ENCODE data around the gene MSI2.

The MSI2 gene

DNA sequence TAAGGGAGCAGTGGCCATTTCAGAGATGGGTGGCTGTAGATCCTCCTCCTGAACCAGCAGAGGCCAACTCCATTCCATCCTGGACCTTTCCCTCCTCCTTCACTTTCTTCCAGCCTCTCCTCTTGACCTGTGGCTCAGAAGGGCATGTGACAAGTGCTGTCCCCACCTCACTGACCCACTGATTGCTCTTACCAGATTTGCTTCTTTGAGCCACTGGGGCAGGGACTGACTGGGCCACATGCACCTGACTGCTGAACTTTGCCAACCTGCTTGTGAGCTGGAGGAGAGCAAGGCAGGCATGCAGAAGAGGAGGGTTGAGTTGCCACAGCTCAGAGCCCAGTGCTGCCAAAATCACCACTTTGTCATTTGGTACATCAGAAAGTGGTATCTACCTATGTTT is 68.3 kb downstream of the MSI2 start:
- DNase-seq = no peak

DNA sequence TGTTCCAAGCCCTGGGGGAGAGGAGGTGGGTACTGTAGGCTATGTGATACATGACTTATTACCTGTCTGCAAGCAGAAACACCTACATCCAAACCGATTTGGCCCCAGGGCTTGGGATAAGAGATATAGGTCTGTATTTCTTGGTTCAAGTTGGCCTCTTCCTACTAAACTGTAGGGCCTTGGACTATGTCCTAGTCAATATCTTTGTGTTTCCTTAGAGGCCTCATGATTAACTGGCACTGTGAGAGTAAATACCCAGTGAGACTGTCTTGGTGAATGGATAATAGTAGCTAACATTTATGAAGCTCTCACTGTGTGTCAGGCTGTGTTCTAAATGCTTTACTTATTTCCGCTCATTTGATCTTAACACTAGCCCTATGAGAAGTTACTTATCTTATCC is 70.0 kb downstream of the MSI2 start:
- no peak for DNase-seq

DNA sequence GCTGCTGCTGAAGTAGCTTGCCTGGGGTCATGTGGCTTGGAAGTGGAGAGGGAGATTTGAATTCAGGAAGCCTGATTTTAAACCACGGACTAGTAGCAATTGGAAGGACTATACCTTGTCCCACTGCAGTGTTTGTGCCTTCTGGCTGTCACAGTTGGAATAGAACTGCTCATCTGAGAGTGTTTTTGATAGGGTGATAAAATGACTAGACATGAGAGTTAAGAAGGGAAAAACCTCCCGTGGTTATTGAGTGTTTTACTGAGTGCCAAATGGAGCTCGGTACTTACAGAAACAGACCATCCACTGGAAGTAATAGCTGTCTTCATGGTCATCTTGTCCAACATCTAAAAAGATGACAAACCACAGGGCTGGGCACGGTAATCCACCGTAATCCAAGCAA is 70.4 kb downstream of the MSI2 start:
- DNase-seq = no peak

DNA sequence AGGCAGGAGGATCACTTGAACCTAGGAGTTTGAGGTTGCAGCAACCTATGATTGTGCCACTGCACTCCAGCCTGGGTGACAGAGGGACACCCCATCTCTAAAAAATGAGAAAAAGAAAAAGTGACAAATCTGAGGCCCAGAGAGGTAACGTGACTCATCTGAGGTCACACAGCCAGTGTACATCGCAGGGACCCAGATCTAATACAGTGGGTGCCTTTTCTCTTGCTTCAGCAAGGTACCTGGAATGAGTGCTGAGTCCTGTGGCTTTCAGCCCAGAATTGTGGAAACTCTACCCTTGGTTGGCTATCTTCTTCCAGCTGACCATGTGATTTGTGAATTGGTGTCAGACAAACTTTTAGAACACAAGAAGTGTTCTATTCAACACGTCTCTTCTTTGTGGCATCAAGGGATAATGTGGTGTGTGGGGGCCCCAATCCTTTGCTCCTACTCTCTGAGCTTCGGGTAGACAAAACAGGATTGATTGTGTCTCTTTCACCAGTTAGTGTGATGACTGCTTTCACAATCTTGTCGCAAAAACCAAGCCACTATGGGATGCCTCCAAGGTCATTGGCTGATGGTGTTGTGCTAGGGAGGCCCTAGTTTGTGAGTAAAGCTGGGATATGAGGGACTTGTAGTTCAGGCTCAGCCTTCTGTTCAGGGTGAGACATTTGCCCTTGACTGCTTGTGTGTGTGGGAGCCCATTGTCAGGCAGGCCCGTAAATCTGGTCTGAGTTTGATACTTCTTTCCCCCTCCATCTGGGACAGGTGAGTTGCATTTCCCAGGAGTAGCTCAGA is 71.0 kb downstream of the MSI2 start:
- DNase-seq = no peak

DNA sequence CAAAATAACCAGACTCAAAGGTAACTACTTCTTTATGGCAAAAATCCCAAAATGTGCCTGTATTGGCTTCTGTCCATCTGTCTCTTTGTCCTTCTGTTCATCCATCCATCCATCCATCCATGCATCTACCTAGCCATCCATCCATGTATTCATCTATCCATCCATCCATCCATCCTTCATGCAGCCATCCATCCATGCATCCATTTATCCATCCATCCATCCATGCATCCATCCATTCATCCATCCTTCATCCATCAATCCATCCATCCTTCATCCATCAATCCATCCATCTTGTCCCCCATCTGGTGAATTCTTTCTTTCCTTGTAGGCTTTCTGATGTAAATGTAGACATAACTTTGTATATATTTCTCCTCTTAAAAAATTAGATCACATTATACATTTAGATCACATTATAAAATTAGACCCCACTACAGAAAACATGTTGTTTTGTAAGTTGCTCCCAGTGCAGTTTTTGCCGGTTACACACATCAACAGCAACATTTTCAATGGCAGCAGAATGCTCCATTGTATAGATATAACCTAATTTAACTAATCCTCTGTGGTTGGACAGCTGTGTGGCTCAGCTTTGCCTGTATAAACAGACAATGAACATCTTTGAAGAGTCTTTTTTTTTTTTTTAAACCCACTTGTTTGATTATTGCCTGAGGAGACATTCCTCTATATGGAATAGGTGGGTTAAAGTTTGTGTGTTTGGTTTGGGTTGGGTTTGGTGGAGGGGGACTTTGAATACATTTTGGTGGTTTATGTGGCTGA is 72.0 kb downstream of the MSI2 start:
- peak; percentile 4 for DNase-seq

DNA sequence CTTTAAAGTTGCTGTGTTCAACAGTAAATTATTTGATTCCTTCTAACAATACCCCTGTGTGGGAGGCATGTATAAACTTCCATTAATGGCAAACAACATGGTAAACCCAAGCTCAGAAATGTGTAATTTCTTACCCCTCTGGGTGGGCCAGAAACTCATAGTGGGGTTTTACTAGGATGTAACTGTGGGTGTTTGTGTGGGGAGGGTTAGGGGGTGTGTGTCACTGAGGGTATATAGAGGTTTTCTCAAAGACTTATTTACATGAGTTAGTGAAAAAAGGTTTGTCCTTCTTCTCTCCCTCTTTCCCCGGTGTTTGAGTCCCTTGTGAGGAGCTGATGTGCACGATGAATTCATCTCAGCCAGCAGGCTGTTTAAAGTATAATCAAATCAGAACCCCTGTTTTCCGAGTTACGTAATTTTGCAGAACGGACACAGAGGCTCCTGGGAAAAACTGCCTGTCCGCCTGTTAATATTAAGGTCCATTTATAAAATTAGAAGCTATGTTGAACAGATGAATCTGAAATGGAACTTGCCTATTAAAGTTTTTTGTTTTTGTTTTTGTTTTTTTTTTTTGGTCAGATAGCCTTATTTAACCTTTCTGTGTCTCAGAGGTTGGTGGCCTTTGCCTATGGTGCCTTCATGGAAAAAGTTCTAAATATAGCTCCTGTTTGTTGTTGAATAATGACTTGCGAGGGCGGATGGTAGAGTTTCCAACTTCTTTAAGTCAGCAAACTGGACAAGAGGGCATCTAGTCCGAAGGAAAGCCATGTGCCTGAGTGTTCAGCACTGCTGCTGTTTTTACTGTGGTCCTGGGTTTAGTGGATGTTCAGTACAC is 73.3 kb downstream of the MSI2 start:
- no peak for DNase-seq

DNA sequence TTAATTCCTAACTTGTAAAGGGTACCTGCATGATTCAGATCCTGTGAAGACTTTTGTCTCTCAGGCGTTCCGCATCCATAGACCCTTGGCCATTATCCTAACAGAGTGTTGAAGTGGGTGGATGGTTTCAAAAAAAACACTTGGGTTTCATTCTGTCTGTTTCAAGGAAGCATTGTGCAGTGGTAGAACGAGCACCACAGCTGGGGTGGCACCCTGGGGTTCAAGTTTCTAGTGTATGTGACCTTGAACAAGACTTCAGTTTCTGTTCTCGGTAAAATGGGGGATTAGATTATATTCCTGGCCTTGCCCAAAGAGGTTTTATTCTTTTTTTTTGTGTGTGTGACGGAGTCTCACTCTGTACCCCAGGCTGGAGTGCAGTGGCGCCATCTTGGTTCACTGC is 74.3 kb downstream of the MSI2 start:
- no peak for DNase-seq

DNA sequence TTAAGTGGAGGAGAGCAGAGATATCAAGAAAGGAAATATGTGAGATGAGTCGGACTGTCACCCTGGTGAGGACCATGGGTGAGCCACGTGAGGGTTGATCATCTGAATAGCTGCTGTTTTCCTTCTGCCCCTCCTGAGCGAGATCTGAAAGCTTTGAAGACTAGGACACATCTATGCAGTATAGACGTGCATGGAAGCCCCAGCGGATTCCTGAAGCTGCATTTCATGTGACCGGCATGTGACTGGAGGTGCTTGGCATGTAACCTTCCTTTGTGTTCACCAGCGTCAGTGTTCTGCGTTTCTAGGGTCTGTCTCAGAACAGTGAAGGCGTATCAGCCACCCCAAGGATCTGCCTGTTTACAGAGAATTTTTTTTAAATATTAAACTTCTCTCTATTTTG is 75.1 kb downstream of the MSI2 start:
- DNase-seq = no peak

DNA sequence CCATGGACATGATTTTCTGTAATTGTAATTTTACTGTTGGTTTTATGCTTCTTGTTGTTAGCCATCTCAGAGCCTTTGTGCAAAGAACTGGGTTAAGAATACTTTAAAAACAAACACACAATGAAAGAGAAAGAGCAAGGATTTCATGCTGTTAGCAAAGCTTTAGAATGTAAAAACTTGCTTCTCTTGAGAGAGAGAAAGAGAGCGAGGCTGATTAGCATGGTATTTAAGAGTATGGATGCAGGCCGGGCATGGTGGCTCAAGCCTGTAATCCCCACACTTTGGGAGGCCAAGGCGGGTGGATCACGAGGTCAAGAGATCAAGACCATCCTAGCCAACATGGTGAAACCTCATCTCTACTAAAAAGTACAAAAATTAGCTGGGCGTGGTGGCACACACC is 76.2 kb downstream of the MSI2 start:
- DNase-seq = no peak

DNA sequence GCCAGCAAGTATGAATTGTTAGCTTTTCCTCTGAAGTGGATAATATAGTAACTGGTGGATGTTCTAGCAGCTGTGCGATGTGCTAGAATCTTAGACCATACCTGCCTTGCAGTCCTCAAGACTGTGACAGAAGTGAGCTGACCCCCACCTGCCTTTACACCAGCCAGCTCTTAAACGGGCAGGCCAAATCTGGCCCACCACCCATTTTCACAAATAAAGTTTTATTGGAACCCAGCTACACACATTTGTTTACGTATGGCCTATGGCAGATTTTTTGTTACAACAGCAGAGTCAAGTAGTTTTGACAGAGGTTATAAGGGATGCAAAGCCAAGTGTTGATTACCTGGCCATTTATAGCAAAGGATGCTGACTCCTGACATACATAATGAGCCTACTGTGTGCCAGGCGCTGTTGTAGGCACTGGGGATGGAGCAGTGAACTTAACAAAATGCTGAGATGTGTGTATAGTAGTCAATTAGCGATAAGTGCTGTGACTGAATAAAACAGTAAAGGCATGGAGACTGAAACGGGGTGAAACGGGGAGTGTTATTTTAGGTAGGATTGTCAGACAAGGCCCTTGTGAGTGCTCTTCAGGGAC is 79.0 kb downstream of the MSI2 start:
- DNase-seq = no peak

DNA sequence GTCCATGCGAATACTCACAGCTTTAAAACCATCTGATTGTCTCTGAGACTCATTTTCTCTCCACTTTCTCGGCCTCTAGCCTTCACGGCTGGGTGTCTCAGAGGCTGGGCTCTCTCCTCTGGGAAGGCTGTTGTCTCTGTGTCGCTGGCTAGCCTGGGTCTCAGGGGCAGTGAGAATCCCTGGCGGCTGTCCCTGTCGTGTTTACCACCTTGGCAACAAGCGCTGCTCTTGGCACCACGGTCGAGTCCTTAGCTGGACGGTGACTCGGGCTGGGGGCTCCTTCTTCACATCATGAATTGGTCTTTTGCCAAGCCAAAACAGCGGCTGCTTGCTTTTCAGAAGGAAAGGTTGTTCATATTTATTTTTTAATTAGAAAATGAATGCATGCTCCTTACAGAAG is 81.1 kb downstream of the MSI2 start:
- DNase-seq = no peak

DNA sequence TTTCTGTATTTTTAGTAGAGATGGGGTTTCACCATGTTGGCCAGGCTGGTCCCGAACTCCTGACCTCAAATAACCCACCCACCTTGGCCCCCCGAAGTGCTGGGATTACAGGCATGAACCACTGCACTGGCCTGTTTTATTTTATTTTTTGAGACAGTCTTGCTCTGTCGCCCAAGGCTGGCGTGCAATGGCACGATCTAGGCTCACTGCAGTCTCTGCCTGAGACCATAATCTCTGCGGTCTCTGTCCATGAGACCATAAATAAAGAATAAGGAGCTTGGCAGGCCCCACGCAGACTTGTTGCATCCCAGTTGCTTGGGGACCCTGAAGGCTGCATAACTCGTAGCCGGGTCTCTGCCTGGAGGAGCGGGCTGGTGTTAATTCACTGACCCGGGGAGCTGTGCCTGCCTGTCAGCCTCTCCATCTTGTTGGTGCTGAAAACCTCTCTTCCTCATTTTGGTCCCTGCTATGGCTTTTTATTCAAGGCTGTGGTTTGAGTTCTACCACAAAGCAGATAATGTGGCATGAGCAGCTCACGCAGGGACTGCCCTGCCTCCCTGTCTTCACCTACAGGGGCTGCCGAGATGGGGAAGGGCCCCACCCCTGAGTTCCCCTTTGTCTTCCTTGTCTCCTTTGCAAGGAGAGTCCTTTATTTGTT is 82.1 kb downstream of the MSI2 start:
- DNase-seq = peak; percentile 93

DNA sequence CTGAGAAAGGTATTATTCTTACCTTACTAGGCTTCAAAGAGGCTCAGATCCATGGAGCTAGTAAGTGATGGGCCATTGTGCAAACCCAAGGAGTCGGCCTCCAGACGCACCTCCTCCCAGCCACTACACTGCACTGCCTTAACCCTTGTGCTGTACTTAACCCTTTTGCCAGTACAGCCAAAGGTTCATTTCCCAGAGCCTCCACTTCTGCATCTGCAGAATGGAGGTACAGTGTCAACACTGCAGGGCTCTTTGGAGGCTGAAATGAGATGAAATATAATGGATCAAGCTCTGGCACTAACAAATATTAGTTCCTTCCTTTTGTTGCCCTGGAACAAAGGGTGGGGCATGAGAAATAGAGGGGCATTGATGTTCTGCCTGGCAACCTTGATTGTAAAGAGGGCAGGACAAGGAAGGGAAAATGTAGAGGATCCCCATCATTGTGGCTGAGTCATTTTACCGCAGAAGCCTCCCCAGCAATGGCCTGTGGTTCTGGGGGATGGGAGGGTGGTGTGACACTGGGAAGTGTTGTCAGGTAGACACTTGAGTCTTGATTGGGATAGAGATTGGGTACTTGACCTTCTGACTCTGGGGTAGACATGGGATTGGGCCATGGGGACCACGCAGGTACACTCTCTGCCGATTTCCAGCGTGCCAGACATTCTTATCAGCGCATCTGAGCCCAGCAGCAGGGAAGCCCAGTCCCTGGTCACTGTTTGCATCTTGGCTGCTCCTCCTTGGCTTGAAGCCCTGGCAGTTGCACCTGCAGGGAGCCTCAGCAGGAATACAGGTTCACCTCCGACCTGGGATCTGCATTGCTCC is 84.0 kb downstream of the MSI2 start:
- DNase-seq = peak; percentile 66

DNA sequence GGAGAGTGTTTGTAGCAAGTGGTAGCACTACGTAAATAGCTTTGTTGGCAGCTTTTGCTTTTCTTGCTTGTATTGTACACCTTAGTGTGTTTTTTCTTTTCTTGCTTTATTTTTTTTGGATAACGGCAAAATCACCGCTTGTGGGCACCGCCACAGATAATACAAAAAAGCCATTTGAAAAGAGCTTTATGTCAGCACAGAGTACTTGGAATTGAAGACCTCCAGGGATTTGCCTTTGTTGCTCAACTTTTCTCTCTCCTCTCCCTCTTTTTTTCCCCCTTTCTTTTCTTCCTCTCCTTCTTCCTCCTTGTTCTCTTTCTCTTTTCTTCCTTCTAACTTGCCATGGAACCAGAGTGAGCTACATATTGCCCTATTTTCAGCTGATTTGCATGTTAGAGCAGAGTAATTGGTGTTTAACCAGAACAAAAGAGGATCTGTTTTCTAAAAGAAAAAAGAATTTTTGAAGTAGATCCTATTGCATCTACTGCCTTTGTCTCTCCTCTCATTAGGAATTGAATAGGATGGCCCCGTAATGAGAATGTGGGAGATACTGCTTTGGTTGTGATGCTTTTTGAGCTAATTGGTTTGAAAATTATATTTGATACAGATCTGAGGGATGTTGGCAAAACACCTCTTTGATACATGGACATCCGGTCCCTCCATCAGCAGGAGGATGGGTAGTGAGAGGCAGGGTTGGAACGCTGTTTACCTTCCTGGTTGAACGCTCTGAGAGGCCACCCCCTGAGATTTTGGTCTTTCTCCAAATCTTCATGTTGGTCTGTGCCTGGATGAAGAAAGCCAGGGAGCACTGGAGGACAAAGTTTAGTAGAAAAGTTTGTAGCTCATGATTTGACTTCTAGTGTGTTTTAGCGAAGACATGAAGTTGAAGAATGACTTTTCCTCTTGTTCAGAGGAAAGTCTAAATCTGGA is 85.6 kb downstream of the MSI2 start:
- no peak for DNase-seq

DNA sequence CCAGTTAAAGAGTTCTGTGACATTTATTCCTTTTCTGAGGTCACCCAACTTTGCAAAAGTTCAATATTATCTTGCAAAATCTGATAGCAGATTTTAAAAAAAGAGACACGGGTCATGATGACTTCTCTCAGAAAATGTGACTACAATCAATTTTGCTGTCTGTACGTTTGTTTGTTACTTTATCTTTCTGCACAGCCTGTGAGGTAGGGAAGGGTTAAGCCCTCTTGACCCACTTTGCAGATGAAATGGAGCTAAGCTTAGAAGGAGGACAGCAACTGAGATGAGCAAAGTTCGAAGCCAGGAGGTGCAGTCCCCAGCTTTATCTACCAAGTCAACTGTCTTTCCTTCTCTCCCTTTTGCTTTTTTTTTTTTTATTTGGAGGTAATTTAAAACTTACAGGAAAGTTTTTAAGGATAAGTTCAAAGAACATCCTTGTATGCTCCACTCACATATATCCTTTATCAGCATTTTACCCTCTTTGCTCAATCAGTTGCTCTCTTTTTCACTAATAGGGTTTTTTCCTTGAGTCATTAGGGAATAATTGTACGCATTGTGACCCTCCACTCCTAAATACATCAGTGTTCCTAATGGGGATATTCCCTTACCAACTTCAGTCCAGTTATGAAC is 86.8 kb downstream of the MSI2 start:
- DNase-seq = no peak

DNA sequence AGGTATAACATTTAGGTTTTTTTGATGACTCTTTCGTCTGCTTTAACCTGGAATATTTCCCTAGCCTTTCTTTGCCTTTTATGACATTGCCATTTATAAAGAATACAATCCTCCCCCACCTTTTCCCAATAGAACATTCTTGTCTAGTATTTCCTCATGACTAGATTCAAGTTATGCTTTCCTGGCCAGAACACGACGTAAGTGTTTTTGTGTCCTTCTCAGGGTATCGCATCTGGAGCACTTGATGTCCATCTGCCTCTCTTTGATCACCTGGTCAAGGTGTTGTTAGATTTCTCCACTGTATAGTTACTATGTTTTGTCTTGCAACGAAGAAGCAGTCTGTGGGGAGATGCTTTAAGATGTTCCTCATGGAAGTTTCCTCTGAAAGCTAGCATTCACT is 87.4 kb downstream of the MSI2 start:
- no peak for DNase-seq

DNA sequence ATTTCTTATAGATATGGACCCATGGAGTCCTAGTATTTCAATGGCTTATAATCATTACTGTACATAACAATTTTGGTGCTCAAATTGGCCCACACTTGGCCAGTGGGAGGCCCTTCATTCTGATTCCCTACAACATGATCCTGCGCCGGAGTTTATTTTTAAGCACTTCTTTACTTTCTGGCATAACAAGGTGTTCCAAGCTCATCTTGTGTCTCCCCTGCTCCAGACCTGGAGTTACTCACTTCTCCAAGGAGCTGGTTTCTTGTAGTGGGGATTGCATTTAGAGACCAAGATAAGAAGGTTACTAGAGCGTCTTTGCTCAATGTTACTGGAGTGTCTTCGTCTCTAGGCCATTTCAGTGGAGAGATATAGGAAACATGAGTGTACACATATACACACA is 87.9 kb downstream of the MSI2 start:
- DNase-seq = no peak

DNA sequence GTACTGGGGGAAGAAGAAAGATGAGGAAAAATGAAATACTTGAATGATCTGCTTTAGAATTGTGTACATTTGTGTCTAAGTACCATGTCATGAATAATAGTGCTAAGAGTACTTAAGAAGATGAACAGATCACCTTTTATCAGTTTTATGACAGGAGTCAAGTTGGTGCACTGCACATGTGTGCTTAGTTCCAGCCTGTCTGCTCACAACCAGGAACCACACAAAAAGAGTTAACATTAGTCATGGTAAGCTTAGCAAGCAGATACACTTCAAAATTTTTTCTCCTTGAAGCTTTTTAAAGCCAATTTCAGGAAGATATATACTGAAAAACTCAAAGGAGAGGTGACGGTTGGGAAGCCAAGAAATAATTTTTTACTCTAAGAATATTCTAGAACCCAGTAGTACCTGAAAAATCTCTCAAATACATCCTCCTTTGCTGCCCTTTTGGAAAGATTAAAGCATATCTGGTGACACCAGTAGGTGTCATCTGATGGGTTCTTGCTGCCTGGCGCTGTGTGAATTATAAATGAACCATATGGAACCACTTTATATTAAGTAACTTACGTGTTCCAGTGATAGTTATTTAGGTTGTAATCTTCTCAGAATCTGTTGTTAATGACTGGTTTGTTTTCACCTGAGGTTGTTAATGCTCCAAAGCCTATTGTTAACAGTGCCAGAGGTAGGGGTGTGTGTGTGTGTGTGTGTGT is 93.4 kb downstream of the MSI2 start:
- no peak for DNase-seq

DNA sequence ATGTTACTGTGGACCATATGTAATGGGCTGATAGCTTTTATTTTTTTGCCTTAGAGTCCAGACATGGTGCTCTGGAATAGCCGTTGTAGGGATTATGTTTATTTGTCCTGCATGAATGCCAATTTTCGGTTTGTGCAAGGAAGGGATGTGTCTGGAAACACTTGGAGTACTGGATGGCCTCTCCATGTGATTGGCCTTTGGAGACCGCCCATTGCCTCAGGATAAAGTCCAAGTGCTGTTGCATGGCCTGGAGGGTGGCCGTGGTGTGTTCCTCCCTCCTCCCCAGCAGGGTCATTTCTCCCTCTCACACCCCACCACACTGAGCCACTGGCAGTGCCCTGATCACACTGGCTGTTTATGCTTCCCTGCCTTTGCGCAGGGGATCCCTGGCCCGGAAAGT is 93.9 kb downstream of the MSI2 start:
- DNase-seq = no peak
